Measurements from ENCODE around the gene SLC49A4. TPM values are rescaled to one million over a fixed set of nuclear protein-coding genes. Genes with fewer than 3 reads are reported as not detected.

Gene SLC49A4
- polyA plus RNA-seq, 10 donors: 4.1 to 7.1 (median 5.3) TPM

GRCh38 chr3:122784436-122784835, 10.4 kb upstream of the SLC49A4 start:
- no peak for DNase-seq

- DNase-seq: no peak
Observed at GRCh38 chr3:122785231-122785630, 9.6 kb upstream of the SLC49A4 start.

DNA sequence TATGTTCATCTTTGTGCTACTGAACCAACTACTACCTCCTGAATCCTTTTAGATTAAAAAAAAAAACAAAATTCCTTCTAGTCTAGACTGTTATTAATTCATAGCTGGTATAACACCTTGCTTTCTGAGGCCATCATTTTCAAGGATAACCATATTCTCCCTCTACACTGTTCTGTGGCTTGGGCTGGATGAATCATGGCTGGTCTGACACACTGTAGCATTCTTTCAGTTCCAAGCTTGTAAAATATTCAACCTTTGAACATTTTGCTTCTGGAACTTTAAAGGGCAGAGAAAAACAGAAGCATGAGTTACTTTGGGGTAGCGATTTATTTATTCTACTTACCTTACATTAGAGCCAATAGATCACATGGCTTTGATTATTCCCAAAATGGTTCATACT, 8.8 kb upstream of the SLC49A4 start:
- DNase-seq: peak in 1 of 3 donors; percentile 21

- no peak for DNase-seq
Observed at GRCh38 chr3:122787872-122788271, 7.0 kb upstream of the SLC49A4 start.

DNA sequence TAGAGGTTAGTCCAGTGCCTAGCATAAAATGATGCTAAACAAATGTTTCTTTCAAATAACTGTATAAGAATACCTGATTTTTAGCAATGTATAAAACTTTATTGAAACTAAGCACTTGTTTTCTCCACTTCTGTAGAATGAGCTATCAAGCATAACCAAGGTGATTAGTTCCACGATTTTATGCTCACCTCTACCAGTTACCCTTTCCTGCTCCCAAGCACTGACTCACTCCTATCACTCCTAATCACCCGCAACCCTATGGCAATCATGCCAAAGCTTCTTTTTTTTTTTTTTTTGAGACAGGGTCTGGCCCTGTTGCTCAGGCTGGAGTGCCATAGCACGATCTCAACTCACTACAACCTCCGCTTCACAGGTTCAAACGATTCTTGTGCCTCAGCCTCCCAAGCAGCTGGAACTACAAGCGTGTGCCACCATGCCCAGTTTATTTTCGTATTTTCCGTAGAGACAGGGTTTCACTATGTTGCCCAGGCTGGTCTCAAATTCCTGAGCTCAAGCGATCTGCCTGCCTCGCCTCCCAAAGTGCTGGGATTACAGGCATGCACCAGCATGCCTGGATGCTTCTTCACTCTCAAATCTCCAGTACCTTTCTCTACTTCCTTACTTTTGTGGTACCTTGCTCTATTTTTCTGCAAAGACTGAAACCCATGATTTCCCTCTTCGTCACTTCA, 5.1 kb upstream of the SLC49A4 start:
- DNase-seq: no peak

- peak; percentile 88 to 96 (median 94) for DNase-seq
Observed at GRCh38 chr3:122793568-122794416, 1.1 kb upstream of the SLC49A4 start, which contains the start of gene HSPBAP1. TSS of gene HSPBAP1 (minus strand) at chr3:122793831. CDS start at chr3:122793680, 151 bp downstream.

GRCh38 chr3:122794483-122794778, 438 bp upstream of the SLC49A4 start:
- DNase-seq: no peak

- no peak for DNase-seq
Observed at GRCh38 chr3:122795674-122796195, 866 bp downstream of the SLC49A4 start.

GRCh38 chr3:122797291-122797690, 2.4 kb downstream of the SLC49A4 start:
- no peak for DNase-seq

GRCh38 chr3:122799322-122799721, 4.5 kb downstream of the SLC49A4 start:
- no peak for DNase-seq

DNA sequence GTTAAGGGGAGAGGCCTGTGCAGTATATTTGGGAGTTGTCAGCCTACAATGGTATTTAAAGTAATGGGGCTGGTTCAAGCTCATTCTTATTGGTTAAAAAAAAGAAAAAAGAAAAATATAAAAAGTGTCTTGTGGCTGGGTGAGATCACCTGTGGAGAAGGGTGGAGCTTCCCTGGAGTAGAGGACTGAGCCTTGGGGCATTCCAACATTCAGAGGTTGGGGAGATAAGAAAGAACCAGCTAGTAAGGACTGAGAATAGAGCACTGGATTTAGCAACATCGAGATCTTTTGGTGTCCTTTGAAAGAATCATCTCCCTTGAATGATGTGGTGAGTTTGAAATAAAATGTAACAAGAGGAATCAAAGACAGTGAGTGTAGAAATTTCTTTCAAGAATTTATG, 5.2 kb downstream of the SLC49A4 start:
- no peak for DNase-seq

DNA sequence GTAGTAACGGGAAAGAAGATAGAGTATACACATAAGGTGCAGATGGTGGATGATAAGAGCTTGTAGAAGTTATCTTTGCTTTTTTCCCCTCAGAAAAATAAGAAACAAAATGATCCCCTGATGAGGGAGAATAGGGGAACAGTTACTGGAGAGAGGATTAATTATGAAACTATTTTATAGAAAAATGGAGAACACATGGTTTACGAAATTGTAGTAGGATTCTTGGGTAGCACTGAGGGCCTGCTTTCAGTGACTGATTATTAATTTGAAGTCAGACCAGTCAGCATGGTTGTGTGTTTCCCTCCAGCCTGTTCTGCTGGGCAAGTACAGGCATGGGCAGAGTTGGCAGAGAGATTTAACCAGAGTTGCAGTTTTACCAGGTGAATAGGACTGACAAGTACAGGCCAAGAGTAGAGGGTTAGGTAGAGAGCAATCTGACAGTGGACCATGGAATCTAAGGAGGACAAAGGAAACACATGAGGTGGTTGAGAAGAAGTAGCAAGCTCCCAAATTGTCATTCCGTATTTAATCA, 5.9 kb downstream of the SLC49A4 start:
- no peak for DNase-seq

GRCh38 chr3:122802323-122802722, 7.5 kb downstream of the SLC49A4 start:
- peak in 1 of 3 donors; percentile 19 for DNase-seq

- no peak for DNase-seq
Observed at GRCh38 chr3:122803977-122804376, 9.1 kb downstream of the SLC49A4 start.

DNA sequence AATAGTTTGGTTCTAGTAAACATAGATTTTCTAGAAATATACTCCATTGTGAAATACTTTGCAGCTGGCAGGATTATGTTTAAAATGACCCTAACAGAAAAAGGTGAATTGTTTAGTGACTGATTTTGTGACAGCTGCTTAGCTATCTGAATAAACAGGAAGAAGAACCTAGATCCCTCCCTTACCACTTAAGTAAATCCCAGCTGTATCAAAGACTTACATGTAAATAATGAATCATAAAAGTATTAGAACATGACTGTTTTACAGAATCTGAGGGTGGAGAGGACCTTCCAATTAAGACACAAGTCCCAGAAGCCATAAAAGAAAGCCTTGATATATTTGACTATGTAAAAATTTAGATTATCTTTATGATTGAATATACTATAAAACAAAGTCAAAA, 15.9 kb downstream of the SLC49A4 start:
- DNase-seq: no peak

DNA sequence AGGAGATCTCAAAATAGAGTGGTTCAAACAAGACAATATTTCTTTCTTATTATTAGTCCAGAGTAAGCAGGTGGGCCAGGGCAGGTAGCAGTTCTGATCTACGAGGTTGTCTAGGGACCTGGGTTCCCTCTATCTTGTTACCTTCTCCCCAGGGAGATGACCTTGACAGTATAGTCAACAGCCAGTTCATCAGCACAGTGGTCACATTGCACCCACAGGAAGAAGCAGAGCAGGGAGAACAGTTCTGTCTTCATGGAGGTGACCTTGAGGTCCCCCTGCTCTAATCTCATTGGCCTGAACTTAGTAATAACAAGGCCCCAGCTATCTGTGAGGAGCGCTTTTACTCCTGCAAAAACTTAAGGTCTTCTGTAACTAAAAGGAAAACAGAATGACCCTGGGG, 21.7 kb downstream of the SLC49A4 start:
- no peak for DNase-seq

- no peak for DNase-seq
Observed at GRCh38 chr3:122824465-122825381, 29.9 kb downstream of the SLC49A4 start.

- peak in 2 of 3 donors; percentile 2 to 11 for DNase-seq
Observed at GRCh38 chr3:122825460-122825859, 30.6 kb downstream of the SLC49A4 start.

GRCh38 chr3:122826278-122826677, 31.4 kb downstream of the SLC49A4 start:
- DNase-seq: no peak

DNA sequence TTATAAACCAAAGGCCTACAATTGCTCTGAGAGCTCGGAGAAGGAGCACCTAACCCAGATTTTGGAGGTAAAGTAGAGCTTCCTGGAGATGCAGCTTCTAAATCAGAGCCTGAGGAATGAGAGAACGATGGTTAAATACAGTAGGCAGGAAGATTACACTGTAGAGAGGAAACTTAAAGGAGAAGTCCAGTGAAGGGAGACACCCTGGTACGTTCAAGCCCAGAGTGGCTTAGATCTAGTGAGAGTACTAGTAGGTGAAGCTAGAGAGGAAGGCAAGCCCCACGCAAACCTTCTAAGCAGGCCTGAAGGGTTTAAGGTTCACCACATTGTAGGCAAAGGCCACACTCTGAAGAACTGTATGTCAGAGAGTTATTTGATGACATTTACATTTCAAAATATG, 33.4 kb downstream of the SLC49A4 start:
- no peak for DNase-seq

GRCh38 chr3:122835590-122835989, 40.7 kb downstream of the SLC49A4 start:
- DNase-seq: no peak

GRCh38 chr3:122843604-122844003, 48.7 kb downstream of the SLC49A4 start:
- DNase-seq: no peak

Measured in muscle of back (tissue), 11 donors.